GM21526 (cell line): ENCODE measurements around the gene SAMD14.
"Not testable (repeated sequence)": the region's sequence is repeated elsewhere in the genome, so short reads cannot be mapped to it uniquely, and the experiment has no call there.

ENCODE experiments used
- ATAC-seq: cut with Tn5 transposase; IDR thresholded peaks from one replicate; pipeline ENCODE4 v1.9.1; 2021; ENCODE audit warnings: moderate library complexity; ENCODE audit not compliant: unreplicated experiment, low FRiP score

Gene SAMD14

DNA sequence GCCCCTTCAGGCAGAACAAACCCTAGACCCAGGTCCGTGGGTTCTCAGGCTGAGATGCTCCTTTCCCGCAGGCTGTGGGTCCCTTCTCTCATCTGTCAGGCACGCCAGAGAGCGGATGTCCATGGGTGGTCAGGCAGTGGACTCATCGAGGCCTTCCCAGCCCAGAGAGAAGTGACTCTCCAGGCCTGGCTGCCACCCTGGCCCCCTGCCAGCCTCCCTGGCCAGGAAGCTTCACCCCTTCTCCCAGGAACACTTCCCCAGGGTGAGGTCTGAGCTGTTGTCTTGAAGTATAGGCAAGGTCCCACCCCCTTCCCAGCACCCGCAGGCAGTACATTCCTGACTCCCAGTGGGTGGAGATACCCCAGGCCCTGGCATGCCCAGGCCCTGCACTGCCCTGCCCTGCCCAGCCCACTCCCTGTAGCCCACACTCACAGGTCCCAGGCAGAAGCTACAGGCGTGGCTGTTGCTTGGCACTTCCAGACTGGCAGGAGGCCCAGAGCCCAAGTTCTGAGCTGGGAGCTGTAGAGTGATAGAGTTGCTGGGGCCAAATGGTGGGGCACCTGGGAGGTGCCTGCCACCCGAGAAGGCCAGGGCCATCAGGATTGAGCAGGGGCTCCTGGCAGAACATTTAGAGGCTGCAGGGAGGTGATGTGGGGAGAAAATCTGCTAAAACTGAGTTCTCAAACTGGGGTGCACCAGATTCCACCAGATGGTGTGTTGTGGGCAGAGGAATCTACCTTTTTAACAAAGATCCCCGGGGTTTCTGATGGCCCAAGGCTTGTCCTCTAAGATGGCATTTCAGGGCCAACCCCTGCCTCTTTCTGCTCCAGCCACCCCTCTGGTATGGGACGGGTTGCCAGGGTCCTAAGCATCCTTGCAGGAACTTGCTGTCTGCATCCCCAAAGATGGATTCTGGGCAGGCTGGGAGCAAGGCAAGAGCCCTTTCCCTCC, 67.4 kb downstream of the SAMD14 start:
- ATAC-seq, result no peak

DNA sequence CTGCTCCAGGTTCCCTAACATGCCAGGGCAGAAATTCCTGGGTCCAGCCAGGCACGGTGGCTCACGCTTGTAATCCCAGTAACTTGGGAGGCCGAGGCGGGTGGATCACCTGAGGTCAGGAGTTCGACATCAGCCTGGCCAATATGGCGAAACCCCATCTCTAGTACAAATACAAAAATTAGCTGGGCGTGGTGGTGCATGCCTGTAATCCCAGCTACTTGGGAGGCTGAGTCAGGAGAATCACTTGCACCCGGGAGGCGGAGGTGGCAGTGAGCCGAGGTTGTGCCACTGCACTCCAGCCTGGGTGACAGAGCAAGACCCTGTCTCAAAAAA, 68.3 kb downstream of the SAMD14 start:
- ATAC-seq, result not testable (repeated sequence)

DNA sequence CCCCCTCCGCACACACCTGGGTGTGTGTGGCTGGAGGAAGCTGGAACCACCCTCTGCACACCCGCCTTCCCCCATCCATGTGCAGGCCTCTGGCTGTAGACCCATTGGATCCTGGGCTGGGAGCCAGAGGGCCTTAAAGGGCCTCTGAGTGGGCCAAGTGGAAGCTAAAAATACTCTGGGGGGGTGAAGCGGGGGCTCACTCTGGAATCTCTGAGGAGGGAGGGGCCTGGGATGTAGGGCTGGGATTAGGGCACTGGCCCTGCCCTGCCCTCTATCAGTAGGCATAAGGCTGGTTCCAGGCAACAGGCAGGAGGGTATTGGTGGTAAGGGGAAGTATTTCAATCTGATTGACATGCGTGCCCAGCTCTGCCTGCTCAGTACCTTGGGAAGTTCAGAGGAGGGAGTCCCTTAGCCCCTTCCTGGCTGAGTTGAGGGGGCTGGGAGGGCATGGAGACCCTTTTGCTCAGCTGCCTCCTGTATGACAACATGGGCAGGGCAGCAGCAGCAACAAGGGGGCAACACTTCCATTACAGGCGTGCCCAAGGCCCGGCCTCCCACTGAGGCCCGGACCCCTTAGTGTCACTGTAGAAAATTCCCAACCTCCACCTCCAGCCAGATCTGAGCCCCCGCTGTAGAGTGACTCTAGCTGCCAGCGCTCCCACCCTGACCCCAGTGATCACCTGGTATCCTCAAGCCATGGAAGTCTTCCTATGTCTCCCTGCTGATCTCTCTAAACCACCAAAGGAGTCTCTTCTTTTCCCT, 68.8 kb downstream of the SAMD14 start:
- no peak for ATAC-seq
